Activated CD4-positive, alpha-beta memory T cell treated with anti-CD3 and anti-CD28 coated beads for 36 hours (primary cell): ENCODE data around the gene SCYL1. TPM values are rescaled to one million over a fixed set of nuclear protein-coding genes. Genes with fewer than 3 reads are reported as not detected.

Experiments used
- CTCF ChIA-PET: fragments of 350-600 bp; sonication (Branson Sonifier 250); formaldehyde crosslinking; loops from one replicate; lab custom pipeline; 2021; ENCODE audit warnings: antibody characterized with exemption, inconsistent platforms; lab: Charles Lee
- POLR2A ChIA-PET: fragments of 350-600 bp; sonication (Branson Sonifier 250); formaldehyde crosslinking; loops from one replicate; lab custom pipeline; 2021; ENCODE audit warnings: antibody characterized with exemption; lab: Charles Lee
- DNase-seq: peaks from one replicate; pipeline ENCODE4 v3.0.0-alpha.2; 2020
- H3K27ac Mint-ChIP-seq: one replicate; pipeline ENCODE4 v1.8.0; 2021; ENCODE audit warnings: mixed read lengths
- H3K27me3 Mint-ChIP-seq: one replicate; pipeline ENCODE4 v1.8.0; 2021; ENCODE audit warnings: mixed read lengths
- H3K36me3 Mint-ChIP-seq: one replicate; pipeline ENCODE4 v1.8.0; 2021; ENCODE audit warnings: mixed read lengths
- H3K4me1 Mint-ChIP-seq: one replicate; pipeline ENCODE4 v1.8.0; 2021; ENCODE audit warnings: low read depth, mixed read lengths
- H3K4me3 Mint-ChIP-seq: one replicate; pipeline ENCODE4 v1.8.0; 2021; ENCODE audit warnings: mild to moderate bottlenecking, mixed read lengths
- H3K9me3 Mint-ChIP-seq: one replicate; pipeline ENCODE4 v1.8.0; 2021; ENCODE audit warnings: mixed read lengths
- intact Hi-C: fragments of 100-400 bp; cut with micrococcal nuclease; formaldehyde crosslinking; loops from one replicate; pipeline ENCODE4 v1.15.1; 2023
- total RNA-seq, 2 experiments: library from RNA; stranded (reverse); gene quantifications; one replicate each; pipeline ENCODE4 v1.2.3, GENCODE V29; 2021

SCYL1 gene
- total RNA-seq, 2 experiments from 2014 or later = 67.8 to 69.8 TPM

- no peaks in the 10 kb centered on the region for H3K9me3 Mint-ChIP-seq
- H3K36me3 Mint-ChIP-seq = peaks cover 4% of the 10 kb centered on the region
- CTCF ChIA-PET = interaction anchor here (1.1 to 5.5 kb wide), 9 partner anchors 19 to 525 kb away, joined by 3 to 52 read pairs (median 23); partner anchors contain the start of gene NEAT1
- POLR2A ChIA-PET = interaction anchor here (0.5 to 26.8 kb wide), 21 partner anchors 5 to 394 kb away, joined by 3 to 4089 read pairs (median 5); partner anchors contain the start of genes CCDC85B, DPF2, FRMD8 and MALAT1
- peak; percentile 41 for DNase-seq
- peaks cover 47% of the 10 kb centered on the region for H3K4me1 Mint-ChIP-seq
- peaks cover 7% of the 10 kb centered on the region for H3K27me3 Mint-ChIP-seq
- H3K4me3 Mint-ChIP-seq = no peak overlapping the region
- H3K27ac Mint-ChIP-seq = no peak overlapping the region
- intact Hi-C loops = loop anchor here (1.0 to 2.0 kb wide), 5 partner anchors 19 to 114 kb away; partner anchors contain the start of gene SLC25A45
These were observed 28.4 kb upstream of the SCYL1 start for GRCh38 chr11:65496304-65497140.

- DNase-seq = peak; percentile 99
- ChIA-PET CTCF (interaction anchor here (0.5 to 5.5 kb wide), 12 partner anchors 15 to 525 kb away, joined by 3 to 52 read pairs (median 5); partner anchors contain the start of gene NEAT1), POLR2A (interaction anchor here (0.5 to 26.8 kb wide), 25 partner anchors 6 to 393 kb away, joined by 3 to 4089 read pairs (median 5); partner anchors contain the start of genes CCDC85B, DPF2, FRMD8 and MALAT1)
- no peak overlapping the region for H3K4me3 Mint-ChIP-seq
- H3K36me3 Mint-ChIP-seq = peaks cover 4% of the 10 kb centered on the region
- peaks cover 38% of the 10 kb centered on the region for H3K4me1 Mint-ChIP-seq
- no peaks in the 10 kb centered on the region for H3K9me3 Mint-ChIP-seq
- H3K27me3 Mint-ChIP-seq = peaks cover 10% of the 10 kb centered on the region
- intact Hi-C loops = loop anchor here (1.0 to 2.0 kb wide), 5 partner anchors 20 to 115 kb away; partner anchors contain the start of gene SLC25A45
- no peak overlapping the region for H3K27ac Mint-ChIP-seq
These were observed 27.5 kb upstream of the SCYL1 start for GRCh38 chr11:65497141-65498041.

- Mint-ChIP-seq H3K4me1 (peaks cover 31% of the 10 kb centered on the region), H3K27ac (no peak overlapping the region)
These were observed 26.7 kb upstream of the SCYL1 start for GRCh38 chr11:65498042-65498726.

GRCh38 chr11:65498727-65498976, 26.2 kb upstream of the SCYL1 start:
- no peak for DNase-seq
- ChIA-PET CTCF (interaction anchor here (1.0 to 5.5 kb wide), 9 partner anchors 9 to 82 kb away, joined by 3 to 52 read pairs (median 23); partner anchors contain the start of gene NEAT1), POLR2A (interaction anchor here (0.9 to 26.8 kb wide), 22 partner anchors 5 to 209 kb away, joined by 3 to 4089 read pairs (median 8); partner anchors contain the start of genes DPF2, FRMD8, LTBP3 and MALAT1)
- intact Hi-C loops = no loop called here
- Mint-ChIP-seq H3K4me3 (no peak overlapping the region), H3K36me3 (peaks cover 4% of the 10 kb centered on the region), H3K4me1 (peaks cover 27% of the 10 kb centered on the region), H3K9me3 (no peaks in the 10 kb centered on the region), H3K27me3 (peaks cover 14% of the 10 kb centered on the region), H3K27ac (no peak overlapping the region)

More at GRCh38 chr11:65498042-65498726, 26.7 kb upstream of the SCYL1 start:
- no peak overlapping the region for H3K4me3 Mint-ChIP-seq
- intact Hi-C loops = no loop called here
- H3K27me3 Mint-ChIP-seq = peaks cover 14% of the 10 kb centered on the region
- no peaks in the 10 kb centered on the region for H3K9me3 Mint-ChIP-seq
- ChIA-PET CTCF (interaction anchor here (1.0 to 5.5 kb wide), 13 partner anchors 9 to 524 kb away, joined by 3 to 52 read pairs (median 6); partner anchors contain the start of gene NEAT1), POLR2A (interaction anchor here (0.9 to 26.8 kb wide), 30 partner anchors 6 to 236 kb away, joined by 3 to 4089 read pairs (median 6); partner anchors contain the start of genes DPF2, FRMD8, LTBP3 and MALAT1)
- peaks cover 4% of the 10 kb centered on the region for H3K36me3 Mint-ChIP-seq
- peak; percentile 74 for DNase-seq

- intact Hi-C loops = no loop called here
- H3K27me3 Mint-ChIP-seq = peaks cover 14% of the 10 kb centered on the region
- peak; percentile 96 for DNase-seq
- CTCF ChIA-PET = interaction anchor here (1.0 to 5.5 kb wide), 11 partner anchors 8 to 83 kb away, joined by 3 to 52 read pairs (median 6); partner anchors contain the start of gene NEAT1
- H3K27ac Mint-ChIP-seq = no peak within 1 kb of the TSS
- no peak within 1 kb of the TSS for H3K4me3 Mint-ChIP-seq
- H3K9me3 Mint-ChIP-seq = no peaks in the 10 kb centered on the region
- POLR2A ChIA-PET = interaction anchor here (0.7 to 26.8 kb wide), 26 partner anchors 5 to 209 kb away, joined by 3 to 4089 read pairs (median 6); partner anchors contain the start of genes DPF2, FRMD8, LTBP3 and MALAT1
- H3K36me3 Mint-ChIP-seq = peaks cover 4% of the 10 kb centered on the region
- peaks cover 24% of the 10 kb centered on the region for H3K4me1 Mint-ChIP-seq
These were observed 25.7 kb upstream of the SCYL1 start, which contains the start of gene MALAT1 for GRCh38 chr11:65498977-65499712. Gene MALAT1 (plus strand): TSS chr11:65499045.

- ChIA-PET POLR2A (interaction anchor here (0.7 to 26.8 kb wide), 20 partner anchors 4 to 210 kb away, joined by 3 to 4089 read pairs (median 10); partner anchors contain the start of genes DPF2, FRMD8, MALAT1 and NEAT1), CTCF (interaction anchor here (1.1 to 5.5 kb wide), 9 partner anchors 11 to 84 kb away, joined by 3 to 52 read pairs (median 23); partner anchors contain the start of gene NEAT1)
- Mint-ChIP-seq H3K27me3 (peaks cover 14% of the 10 kb centered on the region), H3K4me3 (no peak overlapping the region), H3K27ac (no peak overlapping the region), H3K36me3 (peaks cover 3% of the 10 kb centered on the region), H3K9me3 (no peaks in the 10 kb centered on the region), H3K4me1 (peaks cover 25% of the 10 kb centered on the region)
- intact Hi-C loops = no loop called here
- no peak for DNase-seq
These were observed 25.0 kb upstream of the SCYL1 start for GRCh38 chr11:65499713-65500386.

- intact Hi-C loops = no loop called here
- Mint-ChIP-seq H3K9me3 (no peaks in the 10 kb centered on the region), H3K36me3 (peaks cover 3% of the 10 kb centered on the region), H3K27ac (no peak overlapping the region), H3K27me3 (peaks cover 14% of the 10 kb centered on the region), H3K4me3 (no peak overlapping the region), H3K4me1 (peaks cover 29% of the 10 kb centered on the region)
- CTCF ChIA-PET = interaction anchor here (1.4 to 5.5 kb wide), 7 partner anchors 10 to 84 kb away, joined by 3 to 52 read pairs (median 32); partner anchors contain the start of gene NEAT1
- peak; percentile 53 for DNase-seq
- POLR2A ChIA-PET = interaction anchor here (0.7 to 26.8 kb wide), 18 partner anchors 3 to 238 kb away, joined by 3 to 4089 read pairs (median 12); partner anchors contain the start of genes DPF2, FRMD8, MALAT1 and NEAT1
These were observed 24.3 kb upstream of the SCYL1 start for GRCh38 chr11:65500387-65501185.

- Mint-ChIP-seq H3K4me3 (no peak overlapping the region), H3K4me1 (peaks cover 30% of the 10 kb centered on the region), H3K27ac (no peak overlapping the region), H3K9me3 (no peaks in the 10 kb centered on the region), H3K27me3 (peaks cover 14% of the 10 kb centered on the region), H3K36me3 (peaks cover 3% of the 10 kb centered on the region)
- POLR2A ChIA-PET = interaction anchor here (0.9 to 26.8 kb wide), 6 partner anchors 9 to 130 kb away, joined by 3 to 4089 read pairs (median 242); partner anchors contain the start of genes EHBP1L1, MALAT1 and NEAT1
- no peak for DNase-seq
- intact Hi-C loops = no loop called here
- CTCF ChIA-PET = interaction anchor here (5.5 kb wide), 1 partner anchor 85 kb away, joined by 46 read pairs; no protein-coding TSS in a partner anchor
These were observed 23.8 kb upstream of the SCYL1 start for GRCh38 chr11:65501186-65501471.
